ENCODE data around the gene TMEM222. TPM values are rescaled to one million over a fixed set of nuclear protein-coding genes. Genes with fewer than 3 reads are reported as not detected.
"Not testable (repeated sequence)": the region's sequence is repeated elsewhere in the genome, so short reads cannot be mapped to it uniquely, and the experiment has no call there.

The TMEM222 gene
- total and polyA plus RNA-seq, 3 experiments from 2014 or later = 52.0 to 65.2 (median 54.9) TPM

DNA sequence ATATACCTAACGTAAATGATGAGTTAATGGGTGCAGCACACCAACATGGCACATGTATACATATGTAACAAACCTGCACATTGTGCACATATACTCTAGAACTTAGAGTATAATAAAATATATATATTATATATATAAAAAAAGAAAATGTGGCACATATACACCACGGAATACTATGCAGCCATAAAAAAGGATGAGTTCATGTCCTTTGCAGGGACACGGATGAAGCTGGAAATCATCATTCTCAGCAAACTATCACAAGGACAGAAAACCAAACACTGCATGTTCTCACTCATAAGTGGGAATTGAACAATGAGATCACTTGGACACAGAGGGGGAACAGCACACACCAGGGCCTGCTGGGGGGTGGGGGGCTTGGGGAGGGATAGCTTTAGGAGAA lies 62.8 kb downstream of the TMEM222 start:
- not testable (repeated sequence) for H3K27me3 ChIP-seq (ENCODE audit: insufficient read depth, low read length, poor library complexity, severe bottlenecking); H3K36me3 Mint-ChIP-seq; H3K27ac Mint-ChIP-seq; H3K9me3 Mint-ChIP-seq; H3K4me3 Mint-ChIP-seq; H3K4me3 ChIP-seq (ENCODE audit: low read length); H3K4me1 ChIP-seq (ENCODE audit: insufficient read depth, low read length); H3K4me1 Mint-ChIP-seq; H3K9me3 ChIP-seq (ENCODE audit: low read length); DNase-seq; H3K27ac ChIP-seq (ENCODE audit: low read depth, low read length); H3K36me3 ChIP-seq (ENCODE audit: insufficient read depth, low read length)
- H3K27me3 Mint-ChIP-seq = peaks cover 2 to 12% of the 10 kb centered on the region in 2 donors
- CTCF ChIA-PET = interaction anchor here (1.3 to 10.2 kb wide), 3 partner anchors 11 to 86 kb away, joined by 3 to 205 read pairs (median 16); no protein-coding TSS in a partner anchor
- POLR2A ChIA-PET = interaction anchor here (0.5 kb wide), 1 partner anchor 278 kb away, joined by 3 read pairs; no protein-coding TSS in a partner anchor

Other genes with a start within 250 kb of the TMEM222 start
- 10 to 100 TPM; 23.9 to 24.8 TPM for gene SLC9A1, start 167.0 kb upstream of the TMEM222 start, total RNA-seq
- 15.3 TPM for gene SLC9A1, start 167.0 kb upstream of the TMEM222 start, polyA plus RNA-seq
- gene WDTC1, start 87.5 kb upstream of the TMEM222 start, total RNA-seq = 10 to 100 TPM; 22.2 to 22.3 TPM
- gene WDTC1, start 87.5 kb upstream of the TMEM222 start, polyA plus RNA-seq = 8.6 TPM
- 10 to 100 TPM; 21.9 to 24.2 TPM for gene SYTL1, start 19.9 kb downstream of the TMEM222 start, total RNA-seq
- 124 TPM for gene SYTL1, start 19.9 kb downstream of the TMEM222 start, polyA plus RNA-seq
- 1 to 10 TPM; 6.9 to 7.1 TPM for gene MAP3K6, start 44.8 kb downstream of the TMEM222 start, total RNA-seq
- 6.0 TPM for gene MAP3K6, start 44.8 kb downstream of the TMEM222 start, polyA plus RNA-seq
- gene FCN3, start 52.7 kb downstream of the TMEM222 start, total RNA-seq = not detected
- not detected for gene FCN3, start 52.7 kb downstream of the TMEM222 start, polyA plus RNA-seq
- not detected for gene CD164L2, start 61.2 kb downstream of the TMEM222 start, total RNA-seq
- not detected for gene CD164L2, start 61.2 kb downstream of the TMEM222 start, polyA plus RNA-seq
- 1 to 10 TPM; 3.3 to 3.9 TPM for gene GPR3, start 70.5 kb downstream of the TMEM222 start, total RNA-seq
- gene GPR3, start 70.5 kb downstream of the TMEM222 start, polyA plus RNA-seq = not detected
- gene WASF2, start 168.0 kb downstream of the TMEM222 start, total RNA-seq = 100 to 1,000 TPM; 120 to 128 TPM
- gene WASF2, start 168.0 kb downstream of the TMEM222 start, polyA plus RNA-seq = 64.1 TPM